Hepatocyte (in vitro differentiated cells): ENCODE data around the gene PAMR1. TPM values are rescaled to one million over a fixed set of nuclear protein-coding genes. Genes with fewer than 3 reads are reported as not detected.

Experiments used
- DNase-seq: peaks from one replicate; pipeline ENCODE4 v3.0.0-alpha.2; 2016; ENCODE audit warnings: low spot score
- H2AFZ ChIP-seq: fragments of 200-600 bp; sonication (generic); 2 replicates; pipeline ENCODE4 v1.6.0; 2016; ENCODE audit warnings: antibody characterized with exemption, mild to moderate bottlenecking
- H3K27ac ChIP-seq: fragments of 200-600 bp; sonication (generic); 2 replicates; pipeline ENCODE4 v1.5.1; 2016; ENCODE audit warnings: mild to moderate bottlenecking
- H3K27me3 ChIP-seq: fragments of 200-600 bp; sonication (generic); 2 replicates; pipeline ENCODE4 v1.6.1; 2016
- H3K36me3 ChIP-seq: fragments of 200-600 bp; sonication (generic); replicated peaks from 2 replicates; pipeline ENCODE4 v1.5.1; 2016; ENCODE audit warnings: low read depth; ENCODE audit not compliant: insufficient read depth
- H3K4me1 ChIP-seq: fragments of 200-600 bp; sonication (generic); 2 replicates; pipeline ENCODE4 v1.5.1; 2016; ENCODE audit warnings: mild to moderate bottlenecking, moderate library complexity; ENCODE audit not compliant: insufficient read depth
- H3K4me2 ChIP-seq: fragments of 200-600 bp; sonication (generic); 2 replicates; pipeline ENCODE4 v1.6.0; 2016
- H3K4me3 ChIP-seq: fragments of 200-600 bp; sonication (generic); 2 replicates; pipeline ENCODE4 v1.5.1; 2016; ENCODE audit warnings: mild to moderate bottlenecking
- H3K79me2 ChIP-seq: fragments of 200-600 bp; sonication (generic); 2 replicates; pipeline ENCODE4 v1.6.0; 2017; ENCODE audit warnings: mild to moderate bottlenecking
- H3K9me2 ChIP-seq: fragments of 200-600 bp; sonication (generic); replicated peaks from 2 replicates; pipeline ENCODE4 v1.6.0; 2017; ENCODE audit warnings: mild to moderate bottlenecking; ENCODE audit not compliant: insufficient read depth
- H3K9me3 ChIP-seq: fragments of 200-600 bp; sonication (generic); 2 replicates; pipeline ENCODE4 v1.5.1; 2016; ENCODE audit warnings: low read depth, mild to moderate bottlenecking
- H4K20me1 ChIP-seq: fragments of 200-600 bp; sonication (generic); 2 replicates; pipeline ENCODE4 v1.6.0; 2016; ENCODE audit warnings: mild to moderate bottlenecking; ENCODE audit not compliant: insufficient read depth, poor library complexity, severe bottlenecking
- EZH2 ChIP-seq: fragments of 200-600 bp; sonication (generic); IDR thresholded peaks from 2 replicates; pipeline ENCODE4 v1.6.1; 2016; ENCODE audit warnings: antibody characterized with exemption, mild to moderate bottlenecking, borderline replicate concordance
- EZH2phosphoT487 ChIP-seq: fragments of 200-600 bp; sonication (generic); IDR thresholded peaks from one replicate; pipeline ENCODE4 v1.6.1; 2018; ENCODE audit warnings: antibody characterized with exemption, mild to moderate bottlenecking, low read depth, moderate library complexity; ENCODE audit not compliant: unreplicated experiment, severe bottlenecking
- WGBS: methylation state at CpG from one replicate; pipeline ENCODE4 v1.1.6; 2016; ENCODE audit warnings: low lambda C conversion rate; ENCODE audit errors: missing lambda C conversion rate; 5-methylcytosine and 5-hydroxymethylcytosine counted together
- polyA plus RNA-seq: library from polyadenylated mRNA; unstranded; fragments of >200 nt; fragmentation: Nextera tagmentation; extraction: Ambion mirVana; gene quantifications from 2 replicates; pipeline ENCODE4 v1.2.1, GENCODE V29; 2016
- total RNA-seq: library from RNA; depleted of rRNA; stranded (reverse); fragments of >200 nt; gene quantifications from 2 replicates; pipeline ENCODE4 v1.2.3, GENCODE V29; 2014
- TF ChIP-seq, protein P1 (sequence below): fragments of 200-600 bp; sonication (generic); IDR thresholded peaks from 2 replicates; pipeline ENCODE4 v1.5.1; 2016; ENCODE audit warnings: antibody characterized with exemption, mild to moderate bottlenecking; ENCODE audit not compliant: poor library complexity

PAMR1 gene
- total and polyA plus RNA-seq, 2 experiments from 2014 or later: 26.3 to 31.1 TPM

DNA sequence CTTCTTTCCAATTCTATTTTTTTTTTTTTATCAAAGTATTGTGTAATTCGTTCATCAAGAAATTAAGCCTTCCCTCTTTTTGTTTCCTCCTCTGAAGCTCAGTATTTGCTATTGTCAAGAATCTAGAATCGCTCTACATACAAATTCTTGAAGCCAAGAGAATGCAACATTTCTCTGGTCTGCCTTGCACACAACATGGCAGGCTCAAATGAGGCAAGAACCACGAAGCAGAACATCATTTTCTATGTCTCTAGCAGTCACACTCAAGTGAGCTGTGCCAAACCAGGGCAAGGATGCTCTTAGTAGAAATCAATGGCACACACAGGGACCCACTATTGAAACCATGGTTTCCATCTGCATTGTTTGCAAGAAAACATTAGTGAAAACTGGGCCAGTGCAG is 59.4 kb downstream of the PAMR1 start:
- Histone ChIP-seq H2AFZ (no peak overlapping the region), H3K27ac (no peak overlapping the region)
- TF ChIP-seq, protein P1, sequence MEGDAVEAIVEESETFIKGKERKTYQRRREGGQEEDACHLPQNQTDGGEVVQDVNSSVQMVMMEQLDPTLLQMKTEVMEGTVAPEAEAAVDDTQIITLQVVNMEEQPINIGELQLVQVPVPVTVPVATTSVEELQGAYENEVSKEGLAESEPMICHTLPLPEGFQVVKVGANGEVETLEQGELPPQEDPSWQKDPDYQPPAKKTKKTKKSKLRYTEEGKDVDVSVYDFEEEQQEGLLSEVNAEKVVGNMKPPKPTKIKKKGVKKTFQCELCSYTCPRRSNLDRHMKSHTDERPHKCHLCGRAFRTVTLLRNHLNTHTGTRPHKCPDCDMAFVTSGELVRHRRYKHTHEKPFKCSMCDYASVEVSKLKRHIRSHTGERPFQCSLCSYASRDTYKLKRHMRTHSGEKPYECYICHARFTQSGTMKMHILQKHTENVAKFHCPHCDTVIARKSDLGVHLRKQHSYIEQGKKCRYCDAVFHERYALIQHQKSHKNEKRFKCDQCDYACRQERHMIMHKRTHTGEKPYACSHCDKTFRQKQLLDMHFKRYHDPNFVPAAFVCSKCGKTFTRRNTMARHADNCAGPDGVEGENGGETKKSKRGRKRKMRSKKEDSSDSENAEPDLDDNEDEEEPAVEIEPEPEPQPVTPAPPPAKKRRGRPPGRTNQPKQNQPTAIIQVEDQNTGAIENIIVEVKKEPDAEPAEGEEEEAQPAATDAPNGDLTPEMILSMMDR: no peak
- TF ChIP-seq EZH2phosphoT487: no peak
- TF ChIP-seq EZH2: no peak

DNA sequence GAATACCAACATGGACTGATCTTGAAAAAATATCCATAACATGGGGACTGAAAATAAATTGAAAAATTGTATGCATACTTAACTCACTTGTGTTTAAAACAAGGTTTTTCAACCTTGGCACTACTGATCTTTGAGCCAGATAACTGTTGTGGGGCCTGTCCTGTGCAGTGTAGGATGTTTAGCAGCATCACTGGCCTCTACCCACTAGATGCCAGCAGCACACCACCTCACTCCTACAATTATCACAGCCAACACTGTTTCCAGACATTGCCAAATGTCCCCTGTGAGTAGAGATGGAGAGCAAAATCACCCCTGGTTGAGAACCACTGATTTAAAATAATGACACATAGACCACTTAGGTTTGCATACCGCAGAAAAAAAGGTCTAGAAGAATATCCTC is 61.1 kb downstream of the PAMR1 start:
- H3K9me3 ChIP-seq: no peaks in the 10 kb centered on the region
- TF ChIP-seq EZH2phosphoT487 (no peak), EZH2 (no peak)
- TF ChIP-seq, protein P1: no peak
- no peak for DNase-seq
- no peaks in the 10 kb centered on the region for H4K20me1 ChIP-seq
- H3K79me2 ChIP-seq: no peaks in the 10 kb centered on the region
- H3K4me2 ChIP-seq: no peak overlapping the region
- H3K27ac ChIP-seq: no peak overlapping the region
- no peaks in the 10 kb centered on the region for H3K36me3 ChIP-seq
- H3K4me3 ChIP-seq: no peak overlapping the region
- no peaks in the 10 kb centered on the region for H3K27me3 ChIP-seq
- H3K9me2 ChIP-seq: no peaks in the 10 kb centered on the region
- 91% methylated on average over 1 of the region's 1 CpG for WGBS
- no peak overlapping the region for H2AFZ ChIP-seq
- no peaks in the 10 kb centered on the region for H3K4me1 ChIP-seq

More for the DNA sequence above, 59.4 kb downstream of the PAMR1 start:
- H4K20me1 ChIP-seq: no peaks in the 10 kb centered on the region
- H3K4me3 ChIP-seq: no peak overlapping the region
- DNase-seq: no peak
- no peak overlapping the region for H3K4me2 ChIP-seq
- H3K9me2 ChIP-seq: no peaks in the 10 kb centered on the region
- no peaks in the 10 kb centered on the region for H3K9me3 ChIP-seq
- 90% methylated on average over 3 of the region's 3 CpGs for WGBS
- H3K4me1 ChIP-seq: no peaks in the 10 kb centered on the region
- H3K79me2 ChIP-seq: no peaks in the 10 kb centered on the region
- H3K36me3 ChIP-seq: no peaks in the 10 kb centered on the region
- no peaks in the 10 kb centered on the region for H3K27me3 ChIP-seq

DNA sequence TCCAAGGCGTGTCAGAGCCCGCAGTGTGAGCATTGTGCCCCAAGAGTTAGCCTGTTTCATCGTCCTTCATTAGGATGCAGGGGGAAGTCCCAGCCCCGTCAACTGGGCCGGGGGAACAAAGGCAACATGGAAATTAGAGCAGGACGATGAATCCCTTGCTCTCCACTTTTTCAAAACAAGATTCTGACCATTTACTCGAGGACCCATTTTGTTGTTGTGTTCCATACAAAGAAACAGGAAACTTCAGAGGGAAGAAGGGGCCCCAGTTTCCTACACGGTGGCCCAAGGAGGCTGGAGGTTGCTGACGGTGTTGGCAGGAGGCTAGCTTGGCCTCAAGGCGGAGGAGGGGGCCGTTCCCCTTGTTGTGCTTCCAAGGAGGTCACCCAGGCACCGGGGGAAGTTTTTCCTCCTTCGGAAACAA is 62.1 kb downstream of the PAMR1 start:
- Histone ChIP-seq H3K27me3 (no peaks in the 10 kb centered on the region), H3K4me1 (no peaks in the 10 kb centered on the region), H4K20me1 (no peaks in the 10 kb centered on the region), H3K27ac (no peak overlapping the region), H2AFZ (no peak overlapping the region), H3K79me2 (no peaks in the 10 kb centered on the region), H3K9me3 (no peaks in the 10 kb centered on the region), H3K4me3 (no peak overlapping the region), H3K4me2 (no peak overlapping the region), H3K36me3 (no peaks in the 10 kb centered on the region), H3K9me2 (no peaks in the 10 kb centered on the region)
- no peak for DNase-seq
- TF ChIP-seq, protein P1: no peak
- TF ChIP-seq EZH2phosphoT487: no peak
- TF ChIP-seq EZH2: no peak
- 86% methylated on average over 13 of the region's 13 CpGs for WGBS

DNA sequence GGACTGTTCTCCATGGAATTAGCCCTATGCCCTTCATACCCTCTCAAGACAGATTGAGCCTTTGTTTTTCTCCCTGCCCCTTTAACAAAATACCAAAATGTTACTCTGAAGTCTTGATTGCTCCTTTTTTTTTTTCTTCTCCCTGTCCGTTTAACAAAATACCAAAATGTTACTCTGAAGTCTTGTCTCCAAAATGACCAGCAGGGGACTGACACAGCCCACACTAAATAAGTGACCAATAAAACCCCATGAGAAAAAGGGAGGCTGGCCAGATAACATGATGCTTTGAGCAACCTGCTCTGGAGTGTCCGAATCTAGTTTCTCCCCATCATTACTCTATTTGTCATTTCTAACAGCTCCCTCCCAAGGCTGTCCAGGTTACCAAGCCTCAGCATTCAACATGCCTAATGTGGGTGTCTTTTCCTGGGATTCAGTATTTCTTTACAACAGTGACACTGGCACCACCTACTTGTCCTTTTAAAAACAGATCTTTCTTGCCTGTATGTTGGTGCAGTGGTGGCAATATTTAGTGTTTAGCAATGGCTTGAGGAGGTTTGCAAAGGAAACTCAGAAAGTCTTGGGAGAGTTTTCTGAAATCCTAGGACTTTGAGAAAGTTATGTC is 63.4 kb downstream of the PAMR1 start:
- Histone ChIP-seq H3K9me3 (no peaks in the 10 kb centered on the region), H3K4me1 (no peaks in the 10 kb centered on the region), H3K9me2 (no peaks in the 10 kb centered on the region), H3K36me3 (no peaks in the 10 kb centered on the region), H3K27ac (no peak overlapping the region), H3K27me3 (no peaks in the 10 kb centered on the region), H4K20me1 (no peaks in the 10 kb centered on the region), H3K79me2 (no peaks in the 10 kb centered on the region), H3K4me3 (no peak overlapping the region), H2AFZ (no peak overlapping the region), H3K4me2 (no peak overlapping the region)
- WGBS: 73% methylated on average over 2 of the region's 2 CpGs
- DNase-seq: no peak
- no peak for TF ChIP-seq EZH2phosphoT487
- TF ChIP-seq EZH2: no peak
- TF ChIP-seq, protein P1: no peak
